ENCODE measurements around the gene BSND.
A peak's percentile ranks its signal among the peaks of the same experiment; 100 is the strongest.
"Not testable (repeated sequence)": the region's sequence is repeated elsewhere in the genome, so short reads cannot be mapped to it uniquely, and the experiment has no call there.

The BSND gene

GRCh38 chr1:54962612-54963395, 35.9 kb upstream of the BSND start:
- Histone ChIP-seq H2AFZ (ENCODE audit: low read length, unreplicated experiment) (no peak overlapping the region), H3K79me2 (ENCODE audit: control insufficient read depth, insufficient read depth, low read length, unreplicated experiment) (no peaks in the 10 kb centered on the region), H3K27ac (ENCODE audit: low read depth, low read length) (no peak overlapping the region), H3K4me1 (ENCODE audit: control insufficient read depth, insufficient read depth, low read length, unreplicated experiment) (peaks cover 20% of the 10 kb centered on the region), H3K27me3 (ENCODE audit: insufficient read depth, low read length) (no peaks in the 10 kb centered on the region), H3K4me3 (ENCODE audit: low read depth, low read length) (no peak overlapping the region), H3K36me3 (ENCODE audit: insufficient read depth, low read length) (no peaks in the 10 kb centered on the region)

- not testable (repeated sequence) for H3K36me3 ChIP-seq (ENCODE audit: insufficient read depth, low read length); H3K79me2 ChIP-seq (ENCODE audit: control insufficient read depth, insufficient read depth, low read length, unreplicated experiment); H3K27ac ChIP-seq (ENCODE audit: low read depth, low read length); H3K27me3 ChIP-seq (ENCODE audit: insufficient read depth, low read length); H3K4me3 ChIP-seq (ENCODE audit: low read depth, low read length); H2AFZ ChIP-seq (ENCODE audit: low read length, unreplicated experiment)
- H3K4me1 ChIP-seq (ENCODE audit: control insufficient read depth, insufficient read depth, low read length, unreplicated experiment) = peaks cover 20% of the 10 kb centered on the region
Observed at GRCh38 chr1:54963829-54964228, 34.9 kb upstream of the BSND start.

DNA sequence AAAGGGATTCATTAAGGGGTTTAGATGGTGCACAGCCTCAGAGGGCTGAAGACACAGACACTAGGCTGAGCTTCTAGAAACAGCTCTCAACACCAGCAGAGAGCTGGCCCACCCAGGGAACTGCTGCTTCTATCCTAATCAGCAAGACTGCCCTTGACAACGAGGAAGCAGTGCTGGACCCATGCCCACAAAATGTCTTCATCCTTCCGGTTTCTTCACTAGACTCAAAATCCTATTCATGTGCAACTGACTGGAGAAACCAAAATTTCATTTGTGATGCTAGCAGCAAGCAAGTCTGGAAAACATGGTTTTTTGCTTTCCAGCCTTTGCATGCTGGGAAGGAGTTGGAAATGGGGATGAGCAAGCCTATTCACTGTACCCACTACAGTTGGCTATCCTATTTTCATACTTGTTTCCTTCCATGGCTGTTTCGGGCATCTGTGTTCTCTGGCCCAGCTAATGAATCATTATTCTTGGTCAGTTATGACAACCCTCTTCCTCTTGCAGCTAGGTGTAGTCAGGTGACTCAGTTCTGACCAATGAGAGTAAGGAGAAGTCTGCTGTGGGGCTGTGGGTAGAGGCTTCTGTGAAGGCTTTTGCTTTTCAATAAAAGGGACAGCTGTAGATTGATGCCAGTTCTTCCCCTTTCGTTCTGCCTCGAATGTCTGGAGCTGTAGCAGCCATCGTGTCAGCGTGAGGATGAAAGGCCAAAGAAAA, 33.0 kb upstream of the BSND start:
- Histone ChIP-seq H3K4me1 (ENCODE audit: control insufficient read depth, insufficient read depth, low read length, unreplicated experiment) (peaks cover 20% of the 10 kb centered on the region), H3K79me2 (ENCODE audit: control insufficient read depth, insufficient read depth, low read length, unreplicated experiment) (no peaks in the 10 kb centered on the region), H3K4me3 (ENCODE audit: low read depth, low read length) (no peak overlapping the region), H3K27me3 (ENCODE audit: insufficient read depth, low read length) (no peaks in the 10 kb centered on the region), H2AFZ (ENCODE audit: low read length, unreplicated experiment) (peak overlapping the region; percentile 92), H3K36me3 (ENCODE audit: insufficient read depth, low read length) (no peaks in the 10 kb centered on the region), H3K27ac (ENCODE audit: low read depth, low read length) (peak overlapping the region; percentile 2; the same call in 1 of the 2 replicates)

GRCh38 chr1:54967372-54967771, 31.4 kb upstream of the BSND start:
- Histone ChIP-seq H3K4me3 (ENCODE audit: low read depth, low read length) (no peak overlapping the region), H3K36me3 (ENCODE audit: insufficient read depth, low read length) (no peaks in the 10 kb centered on the region), H2AFZ (ENCODE audit: low read length, unreplicated experiment) (no peak overlapping the region), H3K4me1 (ENCODE audit: control insufficient read depth, insufficient read depth, low read length, unreplicated experiment) (peaks cover 30% of the 10 kb centered on the region), H3K27me3 (ENCODE audit: insufficient read depth, low read length) (no peaks in the 10 kb centered on the region), H3K27ac (ENCODE audit: low read depth, low read length) (no peak overlapping the region), H3K79me2 (ENCODE audit: control insufficient read depth, insufficient read depth, low read length, unreplicated experiment) (no peaks in the 10 kb centered on the region)

DNA sequence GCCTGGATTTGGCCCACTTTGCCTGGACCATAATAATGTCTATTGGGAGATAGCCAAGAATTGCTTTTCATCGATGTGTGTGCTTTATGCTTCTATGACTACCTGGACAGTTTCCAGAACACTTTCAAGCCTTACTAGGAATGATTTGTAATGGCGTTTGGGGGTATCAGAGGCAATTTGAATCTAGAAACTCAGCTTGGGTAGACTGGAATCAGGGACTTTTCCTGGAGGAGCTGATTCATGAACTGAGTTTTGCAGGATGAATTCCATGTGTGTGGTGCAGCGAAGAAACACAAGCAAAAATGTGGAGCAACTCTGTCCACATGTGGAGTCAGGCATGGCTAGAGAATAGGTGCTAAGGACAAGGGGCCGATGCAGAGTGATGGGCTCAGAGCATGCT, 30.2 kb upstream of the BSND start:
- Histone ChIP-seq H3K27ac (ENCODE audit: low read depth, low read length) (no peak overlapping the region), H3K27me3 (ENCODE audit: insufficient read depth, low read length) (no peaks in the 10 kb centered on the region), H3K79me2 (ENCODE audit: control insufficient read depth, insufficient read depth, low read length, unreplicated experiment) (no peaks in the 10 kb centered on the region), H2AFZ (ENCODE audit: low read length, unreplicated experiment) (no peak overlapping the region), H3K4me3 (ENCODE audit: low read depth, low read length) (no peak overlapping the region), H3K36me3 (ENCODE audit: insufficient read depth, low read length) (no peaks in the 10 kb centered on the region), H3K4me1 (ENCODE audit: control insufficient read depth, insufficient read depth, low read length, unreplicated experiment) (peaks cover 30% of the 10 kb centered on the region)

DNA sequence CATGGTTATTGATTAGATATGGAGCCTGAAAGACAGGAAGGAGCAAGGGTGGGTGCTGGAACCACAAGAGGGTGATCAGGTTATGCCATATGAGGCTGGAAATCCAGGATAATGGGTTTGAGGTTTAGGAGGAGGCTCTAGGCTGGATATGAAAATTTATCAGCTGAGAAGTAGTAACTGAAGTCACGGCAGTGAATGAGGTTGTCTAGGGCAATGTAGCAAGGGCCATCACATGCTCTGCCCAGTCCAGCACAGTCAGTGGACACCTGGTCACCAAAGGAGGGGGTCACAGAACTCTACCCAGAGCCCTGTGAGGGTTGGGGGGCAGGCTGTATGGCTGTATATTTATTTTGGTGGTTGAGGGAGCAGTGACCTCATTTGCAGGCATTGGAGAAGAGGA, 28.9 kb upstream of the BSND start:
- no peaks in the 10 kb centered on the region for H3K79me2 ChIP-seq (ENCODE audit: control insufficient read depth, insufficient read depth, low read length, unreplicated experiment)
- H3K4me1 ChIP-seq (ENCODE audit: control insufficient read depth, insufficient read depth, low read length, unreplicated experiment) = peaks cover 30% of the 10 kb centered on the region

GRCh38 chr1:54970901-54971300, 27.8 kb upstream of the BSND start:
- Histone ChIP-seq H2AFZ (ENCODE audit: low read length, unreplicated experiment) (no peak overlapping the region), H3K4me1 (ENCODE audit: control insufficient read depth, insufficient read depth, low read length, unreplicated experiment) (peaks cover 25% of the 10 kb centered on the region), H3K79me2 (ENCODE audit: control insufficient read depth, insufficient read depth, low read length, unreplicated experiment) (no peaks in the 10 kb centered on the region), H3K27me3 (ENCODE audit: insufficient read depth, low read length) (no peaks in the 10 kb centered on the region), H3K4me3 (ENCODE audit: low read depth, low read length) (no peak overlapping the region), H3K27ac (ENCODE audit: low read depth, low read length) (no peak overlapping the region), H3K36me3 (ENCODE audit: insufficient read depth, low read length) (no peaks in the 10 kb centered on the region)

More for the DNA sequence above, 28.9 kb upstream of the BSND start:
- Histone ChIP-seq H3K4me3 (ENCODE audit: low read depth, low read length) (no peak overlapping the region), H3K36me3 (ENCODE audit: insufficient read depth, low read length) (no peaks in the 10 kb centered on the region), H2AFZ (ENCODE audit: low read length, unreplicated experiment) (no peak overlapping the region), H3K27me3 (ENCODE audit: insufficient read depth, low read length) (no peaks in the 10 kb centered on the region), H3K27ac (ENCODE audit: low read depth, low read length) (no peak overlapping the region)

- peaks cover 21% of the 10 kb centered on the region for H3K4me1 ChIP-seq (ENCODE audit: control insufficient read depth, insufficient read depth, low read length, unreplicated experiment)
- no peak overlapping the region for H2AFZ ChIP-seq (ENCODE audit: low read length, unreplicated experiment)
- no peaks in the 10 kb centered on the region for H3K79me2 ChIP-seq (ENCODE audit: control insufficient read depth, insufficient read depth, low read length, unreplicated experiment)
- no peaks in the 10 kb centered on the region for H3K36me3 ChIP-seq (ENCODE audit: insufficient read depth, low read length)
- H3K27me3 ChIP-seq (ENCODE audit: insufficient read depth, low read length) = no peaks in the 10 kb centered on the region
- H3K4me3 ChIP-seq (ENCODE audit: low read depth, low read length) = no peak overlapping the region
- no peak overlapping the region for H3K27ac ChIP-seq (ENCODE audit: low read depth, low read length)
Observed at GRCh38 chr1:54971317-54971791, 27.4 kb upstream of the BSND start.

DNA sequence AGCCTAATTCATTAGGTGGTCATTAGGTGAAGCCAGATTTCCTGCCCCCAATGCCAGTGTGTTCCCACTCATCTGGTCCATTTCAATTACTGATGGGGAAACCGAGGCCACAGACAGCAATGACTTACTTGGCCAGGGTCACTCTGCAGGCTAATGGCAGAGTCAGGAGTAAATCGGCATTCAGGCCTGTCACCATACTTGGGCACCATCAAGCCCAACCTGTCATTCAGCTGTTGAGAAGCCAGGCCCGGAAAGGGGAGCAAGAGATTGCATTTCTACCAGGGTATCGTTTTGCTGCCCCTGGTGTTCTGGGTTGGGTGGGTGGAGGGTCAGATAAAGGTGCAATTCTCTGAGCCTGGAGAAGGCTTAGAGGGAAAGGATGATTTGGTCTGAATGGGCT, 26.3 kb upstream of the BSND start:
- H3K79me2 ChIP-seq (ENCODE audit: control insufficient read depth, insufficient read depth, low read length, unreplicated experiment) = no peaks in the 10 kb centered on the region
- H3K4me1 ChIP-seq (ENCODE audit: control insufficient read depth, insufficient read depth, low read length, unreplicated experiment) = peaks cover 10% of the 10 kb centered on the region
- no peak overlapping the region for H2AFZ ChIP-seq (ENCODE audit: low read length, unreplicated experiment)
- no peak overlapping the region for H3K27ac ChIP-seq (ENCODE audit: low read depth, low read length)
- no peak overlapping the region for H3K4me3 ChIP-seq (ENCODE audit: low read depth, low read length)
- H3K27me3 ChIP-seq (ENCODE audit: insufficient read depth, low read length) = no peaks in the 10 kb centered on the region
- H3K36me3 ChIP-seq (ENCODE audit: insufficient read depth, low read length) = no peaks in the 10 kb centered on the region

GRCh38 chr1:54973205-54973921, 25.4 kb upstream of the BSND start:
- no peak overlapping the region for H2AFZ ChIP-seq (ENCODE audit: low read length, unreplicated experiment)
- peaks cover 10% of the 10 kb centered on the region for H3K4me1 ChIP-seq (ENCODE audit: control insufficient read depth, insufficient read depth, low read length, unreplicated experiment)
- H3K27me3 ChIP-seq (ENCODE audit: insufficient read depth, low read length) = no peaks in the 10 kb centered on the region
- no peak overlapping the region for H3K4me3 ChIP-seq (ENCODE audit: low read depth, low read length)
- no peaks in the 10 kb centered on the region for H3K36me3 ChIP-seq (ENCODE audit: insufficient read depth, low read length)
- no peak overlapping the region for H3K27ac ChIP-seq (ENCODE audit: low read depth, low read length)
- H3K79me2 ChIP-seq (ENCODE audit: control insufficient read depth, insufficient read depth, low read length, unreplicated experiment) = no peaks in the 10 kb centered on the region

All from ACC112 (cell line).